ENCODE results near the gene BST1. TPM values are rescaled to one million over a fixed set of nuclear protein-coding genes. Genes with fewer than 3 reads are reported as not detected.

The BST1 gene
- total and polyA plus RNA-seq, 2 donors (not counting 3 experiments of a cell fraction or from before 2014, with no cell fraction given) = 10.7 to 14.0 TPM

DNA sequence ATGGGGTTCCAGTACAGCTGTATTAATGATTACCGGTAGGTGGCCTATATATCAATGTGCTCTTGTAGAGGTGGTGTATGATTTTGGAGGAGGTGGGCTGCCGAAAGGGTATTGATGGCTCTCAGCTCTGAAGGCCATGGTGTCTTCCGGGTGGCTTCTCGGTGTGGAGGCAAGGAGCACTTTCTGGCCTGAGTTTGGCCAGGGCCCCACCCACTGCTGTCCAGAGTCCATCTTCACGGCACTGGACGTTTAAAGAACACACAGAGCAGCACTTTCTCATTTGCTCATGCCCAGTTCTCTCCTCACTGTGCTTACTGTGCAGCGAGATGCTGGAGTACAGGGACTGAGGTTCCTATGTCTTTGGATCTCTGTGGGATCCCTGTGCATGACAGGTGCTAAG is 16.1 kb downstream of the BST1 start:
- H2AFZ ChIP-seq (ENCODE audit: low read depth, low read length) = no peak overlapping the region
- H3K4me3 ChIP-seq (replicated peaks in 1 of 3; ENCODE audit: insufficient read depth in 1 of 3, low read depth in 1 of 3, low read length in 3 of 3) = no peak overlapping the region
- H3K79me2 ChIP-seq (ENCODE audit: control insufficient read depth, insufficient read depth, low read length) = no peaks in the 10 kb centered on the region
- no peaks in the 10 kb centered on the region for H3K36me3 ChIP-seq (ENCODE audit: control insufficient read depth in 2 of 2, extremely low read depth in 1 of 2, insufficient read depth in 2 of 2, low read length in 2 of 2)
- dilution Hi-C loops (cut with MboI; ENCODE audit: extremely low pct_ligation_motif_present, low sequenced_read_pairs) (no loop called here), intact Hi-C loops (cut with micrococcal nuclease) (no loop called here)
- no peaks in the 10 kb centered on the region for H3K9me3 ChIP-seq (replicated peaks; ENCODE audit: control insufficient read depth, insufficient read depth, low read length)
- H3K9ac ChIP-seq (replicated peaks; ENCODE audit: extremely low read depth, insufficient read depth, low read length) = no peak overlapping the region
- H3K27ac ChIP-seq (ENCODE audit: insufficient read depth, low read depth, low read length) = no peak overlapping the region
- CTCF ChIA-PET = interaction anchor here (1.8 kb wide), 1 partner anchor 87 kb away, joined by 7 read pairs; no protein-coding TSS in a partner anchor
- POLR2A ChIA-PET = no interaction called here
- TF ChIP-seq FOS (IDR thresholded peaks at IDR 0.05; ENCODE audit: borderline replicate concordance, insufficient read depth, low read length) (no peak), POLR2A (IDR thresholded peaks at IDR 0.05; ENCODE audit: low read depth, low read length) (no peak), MAX (IDR thresholded peaks at IDR 0.05; ENCODE audit: insufficient read depth, insufficient read length) (no peak), GATA2 (IDR thresholded peaks at IDR 0.05; ENCODE audit: insufficient read depth, insufficient read length, low read depth, low read length) (no peak), JUN (IDR thresholded peaks at IDR 0.05; ENCODE audit: borderline replicate concordance, insufficient read depth, insufficient read length, low read depth) (no peak), POLR2AphosphoS5 (IDR thresholded peaks at IDR 0.05; ENCODE audit: insufficient read depth, low read depth, low read length) (no peak), MYC (IDR thresholded peaks at IDR 0.05; ENCODE audit: low read depth, low read length) (no peak), EZH2 (IDR thresholded peaks at IDR 0.05; ENCODE audit: borderline replicate concordance, low read depth, low read length, severe bottlenecking) (no peak)
- TF ChIP-seq, protein P1, sequence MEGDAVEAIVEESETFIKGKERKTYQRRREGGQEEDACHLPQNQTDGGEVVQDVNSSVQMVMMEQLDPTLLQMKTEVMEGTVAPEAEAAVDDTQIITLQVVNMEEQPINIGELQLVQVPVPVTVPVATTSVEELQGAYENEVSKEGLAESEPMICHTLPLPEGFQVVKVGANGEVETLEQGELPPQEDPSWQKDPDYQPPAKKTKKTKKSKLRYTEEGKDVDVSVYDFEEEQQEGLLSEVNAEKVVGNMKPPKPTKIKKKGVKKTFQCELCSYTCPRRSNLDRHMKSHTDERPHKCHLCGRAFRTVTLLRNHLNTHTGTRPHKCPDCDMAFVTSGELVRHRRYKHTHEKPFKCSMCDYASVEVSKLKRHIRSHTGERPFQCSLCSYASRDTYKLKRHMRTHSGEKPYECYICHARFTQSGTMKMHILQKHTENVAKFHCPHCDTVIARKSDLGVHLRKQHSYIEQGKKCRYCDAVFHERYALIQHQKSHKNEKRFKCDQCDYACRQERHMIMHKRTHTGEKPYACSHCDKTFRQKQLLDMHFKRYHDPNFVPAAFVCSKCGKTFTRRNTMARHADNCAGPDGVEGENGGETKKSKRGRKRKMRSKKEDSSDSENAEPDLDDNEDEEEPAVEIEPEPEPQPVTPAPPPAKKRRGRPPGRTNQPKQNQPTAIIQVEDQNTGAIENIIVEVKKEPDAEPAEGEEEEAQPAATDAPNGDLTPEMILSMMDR (IDR thresholded peaks at IDR 0.05; ENCODE audit: extremely low read depth in 1 of 2, insufficient read depth in 1 of 2, low read depth in 1 of 2, low read length in 2 of 2) = no peak
- no peaks in the 10 kb centered on the region for H3K9me1 ChIP-seq (replicated peaks; ENCODE audit: control insufficient read depth, extremely low read depth, insufficient read depth, low read length)
- no peaks in the 10 kb centered on the region for H3K27me3 ChIP-seq (ENCODE audit: control insufficient read depth in 2 of 2, insufficient read depth in 2 of 2, low read length in 2 of 2)
- H3K4me1 ChIP-seq (ENCODE audit: control insufficient read depth, extremely low read depth, insufficient read depth, low read length) = peaks cover 2% of the 10 kb centered on the region
- FAIRE-seq = no peak
- no TSS peak for BruUV-seq (replicated peaks)
- no peaks in the 10 kb centered on the region for H4K20me1 ChIP-seq (replicated peaks; ENCODE audit: control insufficient read depth, extremely low read depth, insufficient read depth, low read length)
- DNase-seq (ENCODE audit: low read depth, low spot score) = no peak
- H3K4me2 ChIP-seq (ENCODE audit: insufficient read depth, low read length) = no peak overlapping the region
